Type B pancreatic cell (in vitro differentiated cells): ENCODE measurements around the gene CASP2. TPM values are rescaled to one million over a fixed set of nuclear protein-coding genes. Genes with fewer than 3 reads are reported as not detected.

ENCODE experiments used
- DNase-seq: peaks from one replicate; pipeline ENCODE4 v3.0.0; 2021; ENCODE audit warnings: mixed read lengths; ENCODE audit not compliant: unreplicated experiment; ENCODE audit errors: extremely low spot score
- H3K27ac Mint-ChIP-seq: 2 replicates; pipeline ENCODE4 v1.8.0; 2021; ENCODE audit warnings: mild to moderate bottlenecking, mixed read lengths
- H3K27me3 Mint-ChIP-seq: 2 replicates; pipeline ENCODE4 v1.8.0; 2021; ENCODE audit warnings: mixed read lengths
- H3K36me3 Mint-ChIP-seq: 2 replicates; pipeline ENCODE4 v1.8.0; 2021; ENCODE audit warnings: mixed read lengths
- H3K4me1 Mint-ChIP-seq: one replicate; pipeline ENCODE4 v1.8.0; 2021; ENCODE audit warnings: mixed read lengths; ENCODE audit not compliant: unreplicated experiment
- H3K4me3 Mint-ChIP-seq: 2 replicates; pipeline ENCODE4 v1.8.0; 2021; ENCODE audit warnings: mild to moderate bottlenecking, mixed read lengths
- H3K9me3 Mint-ChIP-seq: 2 replicates; pipeline ENCODE4 v1.8.0; 2021; ENCODE audit warnings: mixed read lengths
- long read RNA-seq: library from polyadenylated mRNA; unstranded; transcript quantifications from one replicate; pipeline ENCODE4 v2.0.0, GENCODE V29; 2020
- total RNA-seq: library from RNA; stranded (reverse); gene quantifications from 2 replicates; pipeline ENCODE4 v1.2.1, GENCODE V29; 2021; ENCODE audit warnings: low replicate concordance
- TF ChIP-seq, protein P1 (sequence below): fragments of 200-600 bp; sonication (generic); conservative IDR thresholded peaks from 2 replicates; pipeline ENCODE4 v1.5.0; 2021; ENCODE audit warnings: antibody characterized with exemption, mild to moderate bottlenecking

CASP2 gene
- total RNA-seq: 53.9 and 55.2 TPM in 2 replicates
- long read RNA-seq, full-length matches to known transcripts: 5 of 11 reads
- long read RNA-seq, partial matches to known transcripts: 0 of 11 reads
- long read RNA-seq, other reads (novel, unspliced or antisense): 6 of 11 reads

DNA sequence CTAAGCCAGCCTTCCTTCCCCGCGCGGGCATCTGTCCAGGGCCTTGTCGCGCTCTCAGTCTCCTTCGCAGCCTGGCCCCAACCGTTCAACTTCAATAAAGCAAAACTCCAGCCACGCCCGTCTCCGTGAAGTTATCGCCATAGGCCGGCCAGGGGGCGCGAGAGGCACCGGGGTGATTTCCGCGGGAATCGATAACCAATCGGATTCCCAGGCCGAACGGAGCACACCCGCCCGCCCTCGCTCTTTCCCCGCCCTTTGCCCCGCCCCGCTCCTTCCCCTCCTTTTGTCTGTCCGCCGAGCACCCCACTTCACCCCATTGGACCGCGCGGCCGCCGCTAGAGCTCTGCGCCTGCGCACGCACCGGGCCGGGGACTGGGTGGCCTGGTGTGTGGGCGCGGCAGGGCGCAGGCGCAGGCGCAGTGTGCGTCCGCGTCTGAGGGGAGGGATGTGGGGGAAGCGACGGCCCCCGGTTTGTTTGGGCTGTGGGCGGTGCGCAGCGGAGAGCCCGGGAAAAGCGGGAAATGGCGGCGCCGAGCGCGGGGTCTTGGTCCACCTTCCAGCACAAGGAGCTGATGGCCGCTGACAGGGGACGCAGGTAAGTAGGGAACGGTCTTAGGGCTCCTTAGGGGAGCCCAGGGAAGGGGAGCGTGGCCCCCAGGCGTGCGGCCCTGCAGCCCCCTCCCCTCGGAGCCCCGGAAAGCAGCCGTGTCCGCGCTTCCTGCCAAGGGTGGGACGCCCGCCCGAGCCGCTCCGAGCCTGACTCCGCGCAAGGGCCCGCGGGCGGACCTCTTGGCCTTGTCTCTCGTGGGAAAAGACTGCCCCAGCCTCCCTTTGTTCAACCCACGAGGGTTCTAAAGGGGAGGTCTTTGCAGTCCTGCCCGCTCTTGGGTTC lies at the start of gene CASP2:
CASP2 (plus strand) TSS at position 417 of the 892 bp plus-strand sequence; CDS start at position 522, 105 bp downstream.
- H3K4me1 Mint-ChIP-seq: peaks cover 22% of the 10 kb centered on the region
- H3K4me3 Mint-ChIP-seq: peak within 1 kb of the TSS; percentile 97
- TF ChIP-seq, protein P1, sequence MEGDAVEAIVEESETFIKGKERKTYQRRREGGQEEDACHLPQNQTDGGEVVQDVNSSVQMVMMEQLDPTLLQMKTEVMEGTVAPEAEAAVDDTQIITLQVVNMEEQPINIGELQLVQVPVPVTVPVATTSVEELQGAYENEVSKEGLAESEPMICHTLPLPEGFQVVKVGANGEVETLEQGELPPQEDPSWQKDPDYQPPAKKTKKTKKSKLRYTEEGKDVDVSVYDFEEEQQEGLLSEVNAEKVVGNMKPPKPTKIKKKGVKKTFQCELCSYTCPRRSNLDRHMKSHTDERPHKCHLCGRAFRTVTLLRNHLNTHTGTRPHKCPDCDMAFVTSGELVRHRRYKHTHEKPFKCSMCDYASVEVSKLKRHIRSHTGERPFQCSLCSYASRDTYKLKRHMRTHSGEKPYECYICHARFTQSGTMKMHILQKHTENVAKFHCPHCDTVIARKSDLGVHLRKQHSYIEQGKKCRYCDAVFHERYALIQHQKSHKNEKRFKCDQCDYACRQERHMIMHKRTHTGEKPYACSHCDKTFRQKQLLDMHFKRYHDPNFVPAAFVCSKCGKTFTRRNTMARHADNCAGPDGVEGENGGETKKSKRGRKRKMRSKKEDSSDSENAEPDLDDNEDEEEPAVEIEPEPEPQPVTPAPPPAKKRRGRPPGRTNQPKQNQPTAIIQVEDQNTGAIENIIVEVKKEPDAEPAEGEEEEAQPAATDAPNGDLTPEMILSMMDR: peak; percentile 39
- peaks cover 5% of the 10 kb centered on the region for H3K9me3 Mint-ChIP-seq
- DNase-seq: peak; percentile 99
- peaks cover 16% of the 10 kb centered on the region for H3K36me3 Mint-ChIP-seq
- H3K27me3 Mint-ChIP-seq: no peaks in the 10 kb centered on the region
- peak within 1 kb of the TSS; percentile 92 for H3K27ac Mint-ChIP-seq

DNA sequence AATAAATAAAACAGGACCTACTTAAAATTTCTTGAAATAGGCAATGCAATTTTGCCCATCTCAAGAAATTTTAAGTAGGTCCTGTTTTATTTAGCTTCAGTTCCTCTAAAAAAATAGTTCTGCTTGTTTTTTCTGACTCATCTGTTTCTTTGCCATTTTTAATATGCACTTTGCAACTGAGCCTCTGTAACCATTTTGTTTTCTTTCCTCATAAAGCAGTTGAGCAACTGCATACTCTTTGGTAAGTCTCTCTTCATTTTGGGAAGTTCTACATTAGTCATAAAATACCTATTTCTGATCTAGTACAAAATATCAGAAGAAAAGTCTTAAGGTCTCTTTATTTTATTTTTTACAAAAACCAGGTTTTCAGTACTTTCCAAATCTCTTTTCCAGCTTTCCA lies 48.3 kb upstream of the CASP2 start:
- Mint-ChIP-seq H3K27ac (peak overlapping the region; percentile 63), H3K4me3 (no peak overlapping the region), H3K27me3 (no peaks in the 10 kb centered on the region), H3K9me3 (peaks cover 17% of the 10 kb centered on the region), H3K36me3 (no peaks in the 10 kb centered on the region), H3K4me1 (peaks cover 21% of the 10 kb centered on the region)
- TF ChIP-seq, protein P1: no peak
- DNase-seq: no peak

DNA sequence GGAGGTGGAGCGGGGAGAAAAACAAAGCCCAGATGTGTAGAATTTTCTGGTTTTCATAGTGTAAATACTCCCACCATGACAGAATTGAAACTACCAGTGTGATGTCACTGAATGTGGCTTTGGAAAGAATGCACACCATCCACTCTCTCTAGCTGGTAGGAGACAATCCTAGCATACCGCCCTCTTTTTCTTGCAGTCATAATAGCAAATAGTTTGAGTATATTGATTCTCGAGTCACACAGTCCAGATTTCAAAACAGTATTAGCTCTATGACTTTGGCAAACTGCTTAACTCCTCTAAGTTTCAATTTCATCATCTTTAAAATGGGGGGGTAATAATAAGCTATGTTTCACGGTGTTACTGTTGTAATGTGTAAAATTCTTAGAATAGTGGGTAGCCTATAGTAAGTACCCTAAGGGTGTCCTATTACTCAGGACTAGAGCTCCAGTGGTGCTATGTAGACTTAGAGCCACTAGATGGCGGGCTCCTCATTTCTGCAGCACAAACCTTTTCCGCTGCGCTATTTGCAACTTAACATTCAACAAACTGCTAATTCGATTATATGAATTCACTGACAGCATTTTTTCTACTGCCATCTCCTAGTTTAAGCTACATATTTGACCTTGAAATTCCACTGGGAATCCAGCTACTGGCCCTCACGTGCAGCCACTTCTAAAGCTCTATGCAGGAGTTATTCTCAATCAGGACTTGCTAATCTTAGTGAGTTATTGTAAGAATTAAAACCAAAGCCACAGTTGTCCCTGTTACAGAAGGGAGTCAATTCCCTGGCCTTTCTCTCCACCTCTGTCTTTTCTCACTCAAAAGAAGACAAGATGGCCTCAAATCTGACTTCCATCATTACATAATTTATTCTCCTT lies 47.6 kb upstream of the CASP2 start:
- Mint-ChIP-seq H3K36me3 (no peaks in the 10 kb centered on the region), H3K4me1 (peaks cover 21% of the 10 kb centered on the region), H3K27ac (peak overlapping the region; percentile 63), H3K27me3 (no peaks in the 10 kb centered on the region), H3K4me3 (no peak overlapping the region), H3K9me3 (peaks cover 14% of the 10 kb centered on the region)
- TF ChIP-seq, protein P1: peak; percentile 97
- no peak for DNase-seq

DNA sequence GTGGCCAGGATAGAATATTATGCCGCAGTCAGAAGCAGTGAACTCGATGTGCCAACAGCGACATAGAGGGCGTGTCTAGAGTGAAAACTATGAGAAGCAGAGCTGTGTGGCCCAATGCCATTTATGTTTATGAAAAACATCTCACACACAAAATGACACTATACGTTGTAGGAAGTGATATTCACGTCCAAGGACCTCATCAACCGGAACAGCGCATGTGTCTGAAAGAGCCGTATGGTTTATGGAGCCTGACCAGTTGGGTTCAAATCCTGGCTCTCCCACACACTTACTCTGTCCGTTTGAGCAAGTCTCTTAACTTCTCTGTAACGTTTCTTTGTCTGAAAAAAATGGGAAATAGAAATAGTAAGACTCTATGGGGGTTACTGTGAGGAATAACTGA lies 45.8 kb upstream of the CASP2 start:
- Mint-ChIP-seq H3K27ac (no peak overlapping the region), H3K9me3 (no peaks in the 10 kb centered on the region), H3K4me1 (peaks cover 21% of the 10 kb centered on the region), H3K4me3 (no peak overlapping the region), H3K36me3 (no peaks in the 10 kb centered on the region), H3K27me3 (no peaks in the 10 kb centered on the region)
- TF ChIP-seq, protein P1: no peak
- no peak for DNase-seq

DNA sequence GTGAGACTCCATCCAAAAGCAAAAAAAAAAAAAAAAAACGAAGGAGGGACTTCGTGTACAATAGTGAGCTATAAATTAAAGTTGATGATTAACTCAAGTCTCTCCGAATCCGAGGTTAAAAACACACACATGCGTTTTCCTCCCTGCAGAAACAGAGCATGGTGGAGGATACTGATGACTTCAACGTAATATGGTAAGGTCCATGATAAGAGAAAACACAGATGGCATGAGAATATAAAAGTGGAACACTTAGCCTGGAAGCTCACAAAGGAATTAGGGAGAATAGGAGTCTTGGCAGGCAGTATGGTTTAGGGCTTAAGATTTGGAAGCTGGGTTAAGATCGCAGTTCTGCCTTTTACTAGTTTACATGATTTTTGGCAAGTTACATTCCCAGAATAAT lies 45.0 kb upstream of the CASP2 start:
- H3K27me3 Mint-ChIP-seq: no peaks in the 10 kb centered on the region
- H3K9me3 Mint-ChIP-seq: no peaks in the 10 kb centered on the region
- peak overlapping the region; percentile 58 for H3K4me3 Mint-ChIP-seq
- H3K4me1 Mint-ChIP-seq: peaks cover 21% of the 10 kb centered on the region
- peak overlapping the region; percentile 16 for H3K27ac Mint-ChIP-seq
- no peaks in the 10 kb centered on the region for H3K36me3 Mint-ChIP-seq
- TF ChIP-seq, protein P1: no peak
- no peak for DNase-seq
